C4-2B (cell line): ENCODE results near the gene ZNF439.
"Not testable (repeated sequence)": the region's sequence is repeated elsewhere in the genome, so short reads cannot be mapped to it uniquely, and the experiment has no call there.

Experiments
- CTCF ChIP-seq: fragments of 450-650 bp; conservative IDR thresholded peaks from 2 replicates; pipeline ENCODE4 v1.5.1; 2017; ENCODE audit warnings: mild to moderate bottlenecking
- ZFX ChIP-seq: fragments of 450-650 bp; IDR thresholded peaks from 2 replicates; pipeline ENCODE4 v1.6.1; 2017

GRCh38 chr19:11879687-11880266, 31.3 kb downstream of the ZNF439 start:
- peak; percentile 58 for TF ChIP-seq CTCF
- TF ChIP-seq ZFX = not testable (repeated sequence)
